HG03159 (cell line): ENCODE data around the gene MSI2.
"Not testable (repeated sequence)": the region's sequence is repeated elsewhere in the genome, so short reads cannot be mapped to it uniquely, and the experiment has no call there.

Experiments used
- ATAC-seq: cut with Tn5 transposase; IDR thresholded peaks from one replicate; pipeline ENCODE4 v1.9.1; 2021; ENCODE audit warnings: mild to moderate bottlenecking, moderate library complexity; ENCODE audit not compliant: unreplicated experiment

The MSI2 gene

DNA sequence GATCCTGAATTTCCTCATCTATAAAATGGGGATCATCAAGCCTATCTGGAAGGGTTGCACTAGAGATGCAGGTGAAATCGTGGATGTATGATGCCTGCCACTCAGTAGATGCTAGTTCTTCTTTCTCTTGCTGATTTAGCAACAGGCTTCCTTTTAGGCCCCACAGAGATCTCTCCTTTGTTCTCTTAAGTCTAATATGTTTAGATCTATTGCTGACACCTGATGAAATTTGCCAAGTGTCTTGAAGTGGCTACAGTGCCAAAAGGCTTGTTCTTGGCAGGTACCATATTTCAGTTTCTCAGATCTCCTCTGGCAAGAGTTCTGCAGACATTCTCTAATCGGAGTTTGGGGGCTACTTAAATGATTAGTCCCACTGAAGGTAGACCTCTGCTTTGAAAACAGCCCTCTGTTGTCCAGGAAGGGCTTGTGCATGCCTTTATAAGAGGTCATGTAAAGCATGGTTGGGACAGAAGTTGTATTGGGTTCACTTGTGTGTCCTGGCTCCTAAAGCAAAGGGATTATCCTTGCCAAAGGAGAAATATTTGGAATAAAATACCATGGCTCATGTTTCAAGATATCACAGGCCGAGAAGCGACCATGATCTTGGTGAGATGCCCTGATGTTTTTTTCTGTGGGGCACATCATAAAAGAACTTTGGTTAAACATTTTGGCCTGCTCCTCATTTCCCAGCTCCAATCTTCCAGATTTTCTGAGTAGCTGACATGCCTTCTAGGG is 234.0 kb downstream of the MSI2 start:
- ATAC-seq = no peak

- ATAC-seq = no peak
These were observed 234.6 kb downstream of the MSI2 start for GRCh38 chr17:57490890-57491289.

- ATAC-seq = no peak
These were observed 236.8 kb downstream of the MSI2 start for GRCh38 chr17:57493171-57493570.

- ATAC-seq = no peak
These were observed 237.3 kb downstream of the MSI2 start for GRCh38 chr17:57493625-57494024.

GRCh38 chr17:57494443-57494842 is 238.1 kb downstream of the MSI2 start:
- no peak for ATAC-seq

DNA sequence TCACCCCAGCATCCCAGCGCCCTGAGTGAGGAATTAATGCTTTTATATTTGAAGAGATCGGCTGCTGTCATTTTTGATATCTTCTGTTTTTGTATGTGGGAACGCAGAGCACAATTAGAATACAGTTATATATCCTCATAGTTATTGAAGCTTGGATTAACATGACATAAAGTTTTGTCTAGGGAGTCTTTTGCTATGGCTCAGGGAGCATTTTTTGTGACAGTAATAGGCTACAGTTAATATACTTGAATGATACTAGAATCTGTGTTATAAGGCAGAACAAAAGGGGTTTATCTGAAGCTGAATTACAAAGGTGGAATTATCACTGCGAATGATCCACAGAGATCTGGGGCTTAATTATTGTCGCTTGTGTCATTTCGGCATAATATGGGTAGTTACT is 239.4 kb downstream of the MSI2 start:
- ATAC-seq = no peak

DNA sequence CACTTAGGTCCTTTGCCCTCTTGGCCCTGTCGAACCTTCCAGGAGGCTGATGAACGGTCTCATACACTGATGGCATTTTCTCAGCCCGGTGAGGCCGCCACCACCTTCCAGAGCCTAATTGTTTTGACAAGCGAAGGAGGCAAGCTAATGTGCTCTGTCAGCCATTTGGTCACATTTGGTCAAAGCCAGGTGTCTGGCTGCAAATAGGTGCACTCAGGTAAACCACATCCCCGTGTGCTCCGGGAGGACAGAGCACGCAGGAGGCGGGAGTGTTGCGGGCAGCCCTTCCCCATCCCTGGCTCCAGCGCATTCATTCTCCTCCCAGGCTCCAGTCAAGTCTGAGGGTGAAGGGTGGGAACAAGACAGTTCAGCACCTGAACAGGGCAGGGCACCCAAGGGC is 240.1 kb downstream of the MSI2 start:
- no peak for ATAC-seq

- no peak for ATAC-seq
These were observed 242.1 kb downstream of the MSI2 start for GRCh38 chr17:57498443-57498842.

DNA sequence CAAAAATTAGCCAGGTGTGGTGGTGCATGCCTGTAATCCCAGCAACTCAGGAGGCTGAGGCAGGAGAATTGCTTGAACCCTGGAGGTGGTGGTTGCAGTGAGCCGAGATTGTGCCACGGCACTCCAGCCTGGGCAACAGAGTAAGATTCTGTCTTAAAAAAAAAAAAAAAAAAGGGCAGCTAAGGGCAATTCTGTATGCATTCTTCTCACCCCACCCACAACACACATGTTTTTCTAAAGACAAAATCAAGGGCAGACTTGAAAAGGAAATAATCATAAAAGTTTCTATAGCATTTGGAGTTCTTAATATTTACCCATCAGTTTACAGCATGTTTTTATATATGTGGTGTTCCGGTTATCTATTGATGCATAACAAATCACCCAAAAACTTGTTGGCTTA is 242.9 kb downstream of the MSI2 start:
- not testable (repeated sequence) for ATAC-seq

DNA sequence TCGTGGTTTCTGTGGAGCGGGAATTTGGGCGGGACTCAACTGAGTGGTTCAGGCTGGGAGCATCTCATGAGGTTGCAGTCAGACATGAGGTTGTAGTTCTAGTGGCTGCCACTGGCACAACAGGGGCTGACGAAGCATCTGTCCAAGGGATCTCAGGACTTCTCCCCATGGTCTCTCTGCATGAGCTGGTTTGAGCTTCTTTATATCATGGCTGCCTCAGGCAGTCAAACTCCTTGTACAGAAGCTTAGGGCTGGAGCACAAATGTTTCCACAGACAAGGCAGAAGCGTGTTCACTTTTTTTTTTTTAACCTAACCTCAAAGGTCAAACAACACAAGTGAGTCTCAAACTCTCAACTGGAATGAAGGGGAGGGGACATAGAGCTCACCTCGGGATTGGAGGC is 243.3 kb downstream of the MSI2 start:
- no peak for ATAC-seq

DNA sequence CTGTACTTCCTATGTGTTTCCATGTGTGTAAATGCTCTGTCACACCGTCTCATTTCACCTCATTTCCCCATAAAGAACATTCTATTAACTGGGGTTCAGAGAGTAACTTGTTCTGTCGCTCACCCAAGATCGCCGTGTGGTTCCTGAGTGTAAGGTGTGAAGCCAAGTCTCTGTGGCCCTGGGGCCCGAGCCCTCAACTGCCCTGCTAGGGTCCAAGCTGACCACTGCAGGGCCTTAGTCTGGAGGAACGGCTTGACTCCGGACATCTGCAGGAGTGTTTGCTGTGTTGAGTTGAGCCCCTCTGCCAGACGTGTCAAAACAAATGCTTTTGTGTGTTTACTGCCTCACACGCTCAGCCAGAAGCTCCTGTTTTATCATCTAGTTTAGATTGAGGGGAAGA is 244.7 kb downstream of the MSI2 start:
- no peak for ATAC-seq

DNA sequence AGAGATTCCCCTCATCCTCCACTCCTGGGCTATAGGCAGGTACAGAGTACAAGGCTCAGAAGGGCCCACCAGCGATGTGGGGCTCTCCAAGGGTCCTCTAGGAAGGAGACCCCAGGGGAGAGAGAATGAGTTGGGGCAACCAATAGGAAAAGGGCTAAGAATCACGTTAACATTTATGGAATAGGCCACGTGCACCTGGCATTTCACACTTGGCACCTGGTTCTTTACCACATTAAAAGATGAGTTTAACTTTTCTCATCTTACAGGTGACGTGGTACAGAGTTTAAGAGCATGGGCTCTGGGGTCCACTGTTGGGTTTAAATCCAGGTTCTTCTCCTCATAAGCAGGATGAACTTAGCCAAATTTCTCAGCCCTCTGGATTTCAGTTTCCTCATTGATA is 245.7 kb downstream of the MSI2 start:
- no peak for ATAC-seq

DNA sequence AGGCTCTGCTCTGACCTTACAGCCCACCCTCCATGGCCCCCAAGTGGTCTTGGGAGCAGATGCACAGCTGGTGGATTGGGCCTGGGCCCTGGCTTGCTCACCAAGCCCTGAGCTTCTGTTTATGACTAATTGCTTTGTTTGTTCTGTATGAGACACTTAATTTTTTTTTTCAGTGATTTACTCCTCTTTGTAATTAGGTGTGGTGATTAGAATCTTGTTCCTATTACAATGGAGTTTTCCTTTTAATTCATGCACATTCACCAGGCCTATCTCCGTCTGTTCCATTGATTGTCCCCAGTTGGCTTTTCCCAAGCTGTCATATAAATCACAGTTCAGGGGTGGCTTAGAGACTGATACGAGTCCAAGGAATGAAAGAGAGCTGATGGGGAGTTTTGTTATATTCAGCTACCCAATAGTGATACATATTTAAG is 246.5 kb downstream of the MSI2 start:
- ATAC-seq = no peak

- ATAC-seq = no peak
These were observed 247.9 kb downstream of the MSI2 start for GRCh38 chr17:57504208-57504607.

DNA sequence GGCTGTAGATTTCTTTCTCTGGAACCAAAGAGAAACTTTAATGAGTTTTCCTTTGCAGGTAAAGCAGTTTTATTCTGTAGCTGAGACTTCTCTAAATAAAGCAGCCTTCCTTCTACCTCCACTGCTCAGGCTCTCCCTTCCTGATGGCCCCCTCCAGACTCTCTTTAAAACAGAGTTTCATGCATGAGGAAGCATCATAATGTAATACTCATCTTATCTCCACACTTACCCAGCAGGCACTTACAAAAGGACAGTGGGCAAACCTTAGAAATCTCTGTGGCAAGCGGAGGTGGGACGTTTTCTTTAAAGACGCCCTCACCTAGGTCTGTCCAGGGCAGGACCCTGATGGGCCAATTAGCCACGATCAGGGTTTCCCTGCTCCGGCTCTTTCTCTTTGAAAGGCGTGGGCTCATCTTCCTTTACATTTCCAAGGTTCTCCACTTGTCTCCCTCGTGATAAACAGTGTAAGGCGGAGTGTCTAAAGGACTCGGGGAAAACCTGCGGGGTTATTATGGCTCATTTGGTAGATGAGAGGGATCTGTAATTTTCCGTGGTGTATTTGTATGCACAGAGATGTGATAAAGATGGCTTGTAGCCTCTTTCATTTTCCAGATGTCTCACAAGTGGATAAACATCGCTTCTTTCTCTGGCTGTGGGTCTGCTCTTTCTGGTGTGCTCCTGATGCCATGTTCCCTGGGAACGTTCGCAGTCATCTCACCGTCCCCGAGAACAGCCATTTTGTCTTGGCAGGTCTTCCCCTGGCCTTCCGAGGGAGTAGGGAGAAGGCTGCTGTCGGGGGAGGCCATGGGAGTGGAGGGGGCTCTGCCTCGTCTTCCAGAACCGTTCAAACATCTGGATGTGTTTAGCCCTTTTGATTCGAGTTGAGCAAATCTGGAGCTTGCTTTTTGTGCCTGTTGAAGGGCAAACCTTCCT is 249.8 kb downstream of the MSI2 start:
- ATAC-seq = no peak

GRCh38 chr17:57506774-57507127 is 250.4 kb downstream of the MSI2 start:
- ATAC-seq = no peak

DNA sequence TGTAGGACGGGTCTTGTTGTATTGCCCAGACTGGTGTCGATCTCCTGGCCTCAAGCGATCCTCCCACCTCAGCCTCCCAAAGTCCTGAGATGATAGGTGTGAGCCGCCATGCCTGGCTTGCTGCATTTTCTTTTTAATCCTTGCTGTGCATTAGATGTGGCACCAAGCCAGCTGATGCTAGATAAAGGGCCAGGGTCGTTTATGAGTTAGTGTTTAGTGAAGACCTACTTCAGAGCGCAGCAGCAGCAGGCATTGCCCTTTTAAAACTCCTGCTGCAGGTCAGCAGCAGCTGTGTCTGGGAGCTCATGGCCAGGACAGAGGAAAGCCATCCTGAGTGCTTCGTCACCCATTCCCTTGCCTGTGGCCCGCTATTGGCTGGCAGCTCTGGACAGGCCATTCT is 251.5 kb downstream of the MSI2 start:
- ATAC-seq = no peak

DNA sequence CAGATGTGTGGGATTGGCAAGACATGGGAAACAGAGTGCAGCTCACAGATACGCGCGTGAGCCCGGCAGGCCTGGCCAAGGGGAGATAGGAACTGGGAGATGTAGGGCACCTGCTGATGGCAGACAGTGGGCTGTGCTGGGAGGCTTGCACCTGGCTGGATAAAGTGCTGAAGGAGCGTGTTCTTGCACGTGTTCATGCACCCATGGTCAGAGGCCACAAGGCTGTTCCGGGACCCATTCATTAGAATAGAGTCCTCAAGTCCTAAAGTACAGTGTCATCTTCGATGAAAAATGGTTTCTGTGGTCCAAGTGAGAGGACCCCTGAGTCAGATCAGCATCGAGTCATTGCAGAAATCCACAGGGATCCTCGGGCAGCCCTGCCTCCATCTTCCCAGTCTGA is 252.3 kb downstream of the MSI2 start:
- ATAC-seq = no peak

- no peak for ATAC-seq
These were observed 255.3 kb downstream of the MSI2 start for GRCh38 chr17:57511475-57512123.

GRCh38 chr17:57512258-57512657 is 255.9 kb downstream of the MSI2 start:
- ATAC-seq = no peak

DNA sequence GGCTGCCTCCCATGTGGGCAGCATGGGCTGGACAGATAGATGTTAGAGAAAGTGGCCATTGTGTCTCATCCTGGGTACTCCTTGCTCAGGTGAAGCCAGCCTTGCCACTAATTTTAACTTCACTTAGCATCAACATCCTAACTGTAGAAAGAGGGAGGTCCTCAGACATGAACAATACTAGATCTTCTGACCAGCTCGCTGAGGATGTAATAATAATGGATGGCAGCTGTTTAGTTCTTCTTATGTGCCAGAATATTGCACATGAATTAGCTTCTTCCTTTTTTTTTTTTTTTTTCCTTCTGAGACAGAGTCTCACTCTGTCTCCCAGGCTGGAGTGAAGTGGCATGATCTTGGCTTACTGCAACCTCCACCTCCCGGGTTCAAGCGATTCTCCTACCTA is 256.4 kb downstream of the MSI2 start:
- ATAC-seq = no peak

DNA sequence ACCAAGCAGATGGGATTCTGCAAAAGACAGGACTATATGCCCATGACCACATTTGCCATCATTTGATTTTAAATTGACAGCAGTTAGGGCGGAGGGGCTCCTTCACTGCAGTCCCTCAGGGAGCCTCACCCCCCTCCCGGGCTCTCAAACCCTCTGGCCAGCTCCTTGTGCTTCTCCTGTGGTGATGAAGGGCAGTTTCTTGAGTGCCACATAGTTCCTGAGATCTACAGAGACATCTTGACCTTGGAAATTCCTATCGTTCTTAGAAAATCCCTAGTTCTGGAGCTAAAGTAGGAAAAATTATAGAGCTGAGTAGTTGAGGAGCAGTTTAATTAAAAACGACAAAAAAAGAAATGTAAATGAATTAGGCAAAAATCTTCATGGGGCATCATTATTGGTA is 257.2 kb downstream of the MSI2 start:
- no peak for ATAC-seq
